K562 (cell line): ENCODE measurements around the gene EFHC2. TPM values are rescaled to one million over a fixed set of nuclear protein-coding genes. Genes with fewer than 3 reads are reported as not detected.
"Not testable (repeated sequence)": the region's sequence is repeated elsewhere in the genome, so short reads cannot be mapped to it uniquely, and the experiment has no call there.

Experiments used
- ARID1B ChIP-seq: fragments of 450-650 bp; IDR thresholded peaks from 2 replicates; pipeline ENCODE4 v1.6.1; 2016; ENCODE audit warnings: antibody characterized with exemption, mild to moderate bottlenecking, inconsistent platforms
- BRD4 ChIP-seq: fragments of 200-600 bp; sonication (generic); IDR thresholded peaks from 2 replicates; pipeline ENCODE4 v1.6.1; 2017; ENCODE audit warnings: inconsistent platforms
- EGR1 ChIP-seq: fragments of 450-650 bp; conservative IDR thresholded peaks from 2 replicates; pipeline ENCODE4 v1.6.1; 2017; ENCODE audit warnings: mild to moderate bottlenecking
- FOXA1 ChIP-seq: fragments of 450-650 bp; IDR thresholded peaks from 2 replicates; pipeline ENCODE4 v1.6.1; 2016; ENCODE audit warnings: mild to moderate bottlenecking, borderline replicate concordance
- KDM1A ChIP-seq, 2 experiments: fragments of 450-650 bp; IDR thresholded peaks; 2 replicates each; pipeline ENCODE4 v1.6.1; 2016; ENCODE audit warnings: mild to moderate bottlenecking in 2 of 2
- KDM5B ChIP-seq: fragments of 200-600 bp; sonication (generic); IDR thresholded peaks from 2 replicates; pipeline ENCODE4 v1.6.1; 2012; ENCODE audit warnings: low read depth, mild to moderate bottlenecking, moderate library complexity, low read length, control low read depth, inconsistent platforms; ENCODE audit not compliant: insufficient replicate concordance
- LEF1 ChIP-seq: fragments of 450-650 bp; IDR thresholded peaks from 2 replicates; pipeline ENCODE4 v1.6.1; 2016; ENCODE audit warnings: mild to moderate bottlenecking
- NBN ChIP-seq: fragments of 450-650 bp; IDR thresholded peaks from 2 replicates; pipeline ENCODE4 v1.6.1; 2016; ENCODE audit warnings: low read depth, mild to moderate bottlenecking
- NCOR1 ChIP-seq: fragments of 450-650 bp; IDR thresholded peaks from 2 replicates; pipeline ENCODE4 v1.6.1; 2016; ENCODE audit warnings: mild to moderate bottlenecking, moderate library complexity
- NR4A1 ChIP-seq, 2 experiments: fragments of 250-450 bp in 1 of 2; fragments of 450-650 bp in 1 of 2; sonication (Bioruptor Pico) in 1 of 2; IDR thresholded peaks; 2 replicates each; pipeline versions ENCODE4 v1.4.0 to v1.6.1; 2016 to 2020; ENCODE audit warnings: mild to moderate bottlenecking in 2 of 2, missing compliant biosample characterization in 1 of 2, missing genetic modification characterization in 1 of 2, moderate library complexity in 1 of 2
- RCOR1 ChIP-seq, 2 experiments: IDR thresholded peaks; 2 replicates each; pipeline ENCODE4 v1.6.1; 2012; ENCODE audit warnings: low read depth in 2 of 2, low read length in 2 of 2, borderline replicate concordance in 1 of 2, improper control_type of control experiment in 1 of 2
- SMARCE1 ChIP-seq: fragments of 450-650 bp; IDR thresholded peaks from 2 replicates; pipeline ENCODE4 v1.7.1; 2016; ENCODE audit warnings: mild to moderate bottlenecking
- ZC3H8 ChIP-seq: fragments of 450-650 bp; IDR thresholded peaks from 2 replicates; pipeline ENCODE4 v1.6.1; 2017
- ZNF589 ChIP-seq: fragments of 200-800 bp; sonication (Bioruptor generic); IDR thresholded peaks from 2 replicates; pipeline ENCODE4 v1.6.1; 2016; ENCODE audit warnings: low read depth, missing genetic modification characterization, missing compliant biosample characterization
- ZNF766 ChIP-seq: fragments of 200-800 bp; sonication (Bioruptor generic); conservative IDR thresholded peaks from 2 replicates; pipeline ENCODE4 v1.6.1; 2016; ENCODE audit warnings: missing genetic modification characterization, missing compliant biosample characterization
- polyA plus RNA-seq, 8 experiments: library from polyadenylated mRNA; depleted of rRNA in 4 of 8; stranded (reverse) in 5 of 8; unstranded in 3 of 8; fragments of >200 nt; fragmentation: Nextera tagmentation in 2 of 8; fragmentation: Illumina TruSeq in 1 of 8; extraction: Ambion mirVana in 2 of 8; extraction: Trizol in 1 of 8; gene quantifications; 2 replicates each; pipeline versions ENCODE4 v1.2.1 to v1.2.3, GENCODE V29; 2011 to 2014; ENCODE audit warnings: inconsistent platforms in 1 of 8, missing spikeins in 1 of 8
- total RNA-seq, 7 experiments: library from RNA; depleted of rRNA in 6 of 7; stranded (reverse); fragments of >200 nt in 6 of 7; fragmentation: Illumina TruSeq in 2 of 7; extraction: Trizol in 2 of 7; gene quantifications; 2 replicates each; pipeline versions ENCODE4 v1.2.1 to v1.2.3, GENCODE V29; 2011 to 2021; ENCODE audit warnings: low replicate concordance in 1 of 7
- TF ChIP-seq, protein P1 (sequence below): fragments of 200-800 bp; sonication (Bioruptor generic); IDR thresholded peaks from 2 replicates; pipeline ENCODE4 v1.6.1; 2017; ENCODE audit warnings: missing genetic modification characterization, missing compliant biosample characterization
- TF ChIP-seq, protein P2 (sequence below): fragments of 450-650 bp; IDR thresholded peaks from 2 replicates; pipeline ENCODE4 v1.6.1; 2014; ENCODE audit warnings: low read depth, mild to moderate bottlenecking, moderate library complexity, borderline replicate concordance

Gene EFHC2
- total and polyA plus RNA-seq, 9 of the 15 experiments (the other 6 are each of a cell fraction or from before 2014, with no cell fraction given): 1.3 to 8.1 (median 3.0) TPM

- TF ChIP-seq, protein P1, sequence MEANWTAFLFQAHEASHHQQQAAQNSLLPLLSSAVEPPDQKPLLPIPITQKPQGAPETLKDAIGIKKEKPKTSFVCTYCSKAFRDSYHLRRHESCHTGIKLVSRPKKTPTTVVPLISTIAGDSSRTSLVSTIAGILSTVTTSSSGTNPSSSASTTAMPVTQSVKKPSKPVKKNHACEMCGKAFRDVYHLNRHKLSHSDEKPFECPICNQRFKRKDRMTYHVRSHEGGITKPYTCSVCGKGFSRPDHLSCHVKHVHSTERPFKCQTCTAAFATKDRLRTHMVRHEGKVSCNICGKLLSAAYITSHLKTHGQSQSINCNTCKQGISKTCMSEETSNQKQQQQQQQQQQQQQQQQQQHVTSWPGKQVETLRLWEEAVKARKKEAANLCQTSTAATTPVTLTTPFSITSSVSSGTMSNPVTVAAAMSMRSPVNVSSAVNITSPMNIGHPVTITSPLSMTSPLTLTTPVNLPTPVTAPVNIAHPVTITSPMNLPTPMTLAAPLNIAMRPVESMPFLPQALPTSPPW (CRISPR knock-in tag): peak; percentile 54
- TF ChIP-seq NBN (peak; percentile 41; the same call in 1 of the 2 replicates), KDM5B (peak; percentile 46), NCOR1 (0 out of 2 replicates have a peak, but pooled peaks have one; percentile 18), FOXA1 (peak; percentile 28; the same call in 1 of the 2 replicates), SMARCE1 (0 out of 2 replicates have a peak, but pooled peaks have one; percentile 25), ZC3H8 (0 out of 2 replicates have a peak, but pooled peaks have one; percentile 55), LEF1 (peak; percentile 86), BRD4 (0 out of 2 replicates have a peak, but pooled peaks have one; percentile 75), RCOR1 (IDR thresholded peaks at IDR 0.05; ENCODE audit: borderline replicate concordance in 1 of 2, low read depth in 2 of 2, low read length in 2 of 2) (peak; percentile 27 to 83; a peak in 2 of 4 replicates), KDM1A (IDR thresholded peaks at IDR 0.05) (peak in 1 of 2 experiments; percentile 33; a peak in 1 of 4 replicates), ZNF766 (CRISPR knock-in tag) (0 out of 2 replicates have a peak, but pooled peaks have one; percentile 1), EGR1 (peak; percentile 90), ARID1B (peak; percentile 38; the same call in 1 of the 2 replicates), ZNF589 (CRISPR knock-in tag) (peak; percentile 65), NR4A1 (tag; IDR thresholded peaks at IDR 0.05) (0 out of 2 replicates have a peak, but pooled peaks have one; percentile 40)
- TF ChIP-seq, protein P2, sequence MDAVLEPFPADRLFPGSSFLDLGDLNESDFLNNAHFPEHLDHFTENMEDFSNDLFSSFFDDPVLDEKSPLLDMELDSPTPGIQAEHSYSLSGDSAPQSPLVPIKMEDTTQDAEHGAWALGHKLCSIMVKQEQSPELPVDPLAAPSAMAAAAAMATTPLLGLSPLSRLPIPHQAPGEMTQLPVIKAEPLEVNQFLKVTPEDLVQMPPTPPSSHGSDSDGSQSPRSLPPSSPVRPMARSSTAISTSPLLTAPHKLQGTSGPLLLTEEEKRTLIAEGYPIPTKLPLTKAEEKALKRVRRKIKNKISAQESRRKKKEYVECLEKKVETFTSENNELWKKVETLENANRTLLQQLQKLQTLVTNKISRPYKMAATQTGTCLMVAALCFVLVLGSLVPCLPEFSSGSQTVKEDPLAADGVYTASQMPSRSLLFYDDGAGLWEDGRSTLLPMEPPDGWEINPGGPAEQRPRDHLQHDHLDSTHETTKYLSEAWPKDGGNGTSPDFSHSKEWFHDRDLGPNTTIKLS: 0 out of 2 replicates have a peak, but pooled peaks have one; percentile 43
- TF ChIP-seq NR4A1 (CRISPR knock-in tag; IDR thresholded peaks at IDR 0.05): not testable (repeated sequence)
- TF ChIP-seq, all 486 proteins: peak for 48; not testable (repeated sequence) for 438
These were observed 90.5 kb downstream of the EFHC2 start (continued) for GRCh38 chrX:44252688-44253574.
